H9 (cell line): ENCODE measurements around the gene HUS1B. TPM values are rescaled to one million over a fixed set of nuclear protein-coding genes. Genes with fewer than 3 reads are reported as not detected.

ENCODE experiments used
- DNase-seq: peaks from one replicate; pipeline ENCODE4 v3.0.0-alpha.2; 2017
- H2AFZ ChIP-seq: one replicate; pipeline ENCODE4 v1.6.1; 2013; ENCODE audit warnings: mild to moderate bottlenecking, low read length, control low read depth, moderate library complexity
- H2AK5ac ChIP-seq: 2 replicates; pipeline ENCODE4 v1.6.1; 2013; ENCODE audit warnings: low read length, control low read depth, mixed read lengths; ENCODE audit not compliant: insufficient read length
- H2BK120ac ChIP-seq: one replicate; pipeline ENCODE4 v1.6.1; 2013; ENCODE audit warnings: low read depth, mild to moderate bottlenecking, low read length, control low read depth, inconsistent platforms; ENCODE audit not compliant: poor library complexity, severe bottlenecking
- H2BK12ac ChIP-seq: 2 replicates; pipeline ENCODE4 v1.6.1; 2013; ENCODE audit warnings: low read length, control low read depth, mixed read lengths, low read depth; ENCODE audit not compliant: insufficient read length
- H2BK15ac ChIP-seq: 2 replicates; pipeline ENCODE4 v1.6.1; 2013; ENCODE audit warnings: low read depth, low read length, control low read depth
- H2BK20ac ChIP-seq: one replicate; pipeline ENCODE4 v1.6.1; 2013; ENCODE audit warnings: low read depth, mild to moderate bottlenecking, low read length, control low read depth, inconsistent platforms; ENCODE audit not compliant: poor library complexity, severe bottlenecking
- H2BK5ac ChIP-seq: 2 replicates; pipeline ENCODE4 v1.6.1; 2013; ENCODE audit warnings: low read length, control low read depth, mixed read lengths; ENCODE audit not compliant: insufficient read length
- H3K14ac ChIP-seq: 2 replicates; pipeline ENCODE4 v1.6.1; 2013; ENCODE audit warnings: low read length, control low read depth; ENCODE audit not compliant: insufficient read depth
- H3K18ac ChIP-seq: 2 replicates; pipeline ENCODE4 v1.6.1; 2013; ENCODE audit warnings: low read depth, mild to moderate bottlenecking, mixed read lengths, low read length, control low read depth; ENCODE audit not compliant: insufficient read length
- H3K23ac ChIP-seq: 2 replicates; pipeline ENCODE4 v1.6.1; 2013; ENCODE audit warnings: low read length, control low read depth, mixed read lengths, low read depth; ENCODE audit not compliant: insufficient read length
- H3K23me2 ChIP-seq: 2 replicates; pipeline ENCODE4 v1.6.1; 2013; ENCODE audit warnings: low read depth, mild to moderate bottlenecking, mixed read lengths, low read length, control low read depth; ENCODE audit not compliant: insufficient read length, poor library complexity, severe bottlenecking
- H3K27ac ChIP-seq: 2 replicates; pipeline ENCODE4 v1.5.1; 2013; ENCODE audit warnings: low read length, control low read depth, mixed read lengths, low read depth; ENCODE audit not compliant: insufficient read length
- H3K27me3 ChIP-seq: 2 replicates; pipeline ENCODE4 v1.6.1; 2013; ENCODE audit warnings: low read length, control low read depth, inconsistent platforms; ENCODE audit not compliant: insufficient read depth
- H3K4ac ChIP-seq: 2 replicates; pipeline ENCODE4 v1.6.1; 2013; ENCODE audit warnings: low read depth, mild to moderate bottlenecking, control low read depth, inconsistent platforms, low read length, moderate library complexity
- H3K4me1 ChIP-seq: 2 replicates; pipeline ENCODE4 v1.6.1; 2013; ENCODE audit warnings: low read length, control low read depth, inconsistent platforms; ENCODE audit not compliant: insufficient read depth
- H3K4me2 ChIP-seq: 2 replicates; pipeline ENCODE4 v1.6.1; 2013; ENCODE audit warnings: low read length, control low read depth, mixed read lengths; ENCODE audit not compliant: insufficient read length, insufficient read depth
- H3K56ac ChIP-seq: 2 replicates; pipeline ENCODE4 v1.6.1; 2013; ENCODE audit warnings: low read depth, mild to moderate bottlenecking, mixed read lengths, low read length, control low read depth; ENCODE audit not compliant: insufficient read length
- H3K79me1 ChIP-seq: 2 replicates; pipeline ENCODE4 v1.6.1; 2013; ENCODE audit warnings: low read depth, mild to moderate bottlenecking, moderate library complexity, low read length, control low read depth, inconsistent platforms; ENCODE audit not compliant: insufficient read depth, poor library complexity, severe bottlenecking
- H3K79me2 ChIP-seq: 2 replicates; pipeline ENCODE4 v1.6.1; 2013; ENCODE audit warnings: low read length, control low read depth, inconsistent platforms; ENCODE audit not compliant: insufficient read depth
- H3K9ac ChIP-seq: 2 replicates; pipeline ENCODE4 v1.6.1; 2013; ENCODE audit warnings: low read length, control low read depth, mixed read lengths; ENCODE audit not compliant: insufficient read length; ENCODE audit errors: extremely low read depth
- H3K9me3 ChIP-seq: one replicate; pipeline ENCODE4 v1.6.1; 2013; ENCODE audit warnings: low read depth, low read length, inconsistent platforms; ENCODE audit not compliant: control insufficient read depth
- H3T11ph ChIP-seq: one replicate; pipeline ENCODE4 v1.6.1; 2013; ENCODE audit warnings: mild to moderate bottlenecking, low read length, control low read depth, inconsistent platforms
- H4K20me1 ChIP-seq: one replicate; pipeline ENCODE4 v1.6.1; 2013; ENCODE audit not compliant: control insufficient read depth, insufficient read length, insufficient read depth
- H4K5ac ChIP-seq: 2 replicates; pipeline ENCODE4 v1.6.1; 2013; ENCODE audit warnings: low read depth, mild to moderate bottlenecking, mixed read lengths, low read length, control low read depth; ENCODE audit not compliant: insufficient read length
- H4K8ac ChIP-seq: replicated peaks from 2 replicates; pipeline ENCODE4 v1.6.1; 2013; ENCODE audit warnings: low read length, control low read depth, mixed read lengths, low read depth; ENCODE audit not compliant: insufficient read length
- H4K91ac ChIP-seq: 2 replicates; pipeline ENCODE4 v1.6.1; 2013; ENCODE audit warnings: low read depth, mild to moderate bottlenecking, moderate library complexity, mixed read lengths, low read length, control low read depth; ENCODE audit not compliant: insufficient read length
- H3K27ac Mint-ChIP-seq, 3 experiments: 2 replicates in 2 of 3; 3 replicates in 1 of 3; pipeline ENCODE4 v1.8.0; 2020 to 2021; ENCODE audit warnings: mixed read lengths in 3 of 3, mild to moderate bottlenecking in 1 of 3, moderate library complexity in 1 of 3
- H3K27me3 Mint-ChIP-seq: 2 replicates; pipeline ENCODE4 v1.8.0; 2021; ENCODE audit warnings: low read depth, mild to moderate bottlenecking, moderate library complexity, mixed read lengths
- H3K36me3 Mint-ChIP-seq, 3 experiments: 2 replicates in 2 of 3; 3 replicates in 1 of 3; pipeline ENCODE4 v1.8.0; 2020 to 2021; ENCODE audit warnings: low read depth in 3 of 3, mixed read lengths in 3 of 3; ENCODE audit not compliant: insufficient read depth in 1 of 3
- H3K4me1 Mint-ChIP-seq, 2 experiments: 2 replicates each; pipeline ENCODE4 v1.8.0; 2020; ENCODE audit warnings: mixed read lengths in 2 of 2
- H3K4me3 Mint-ChIP-seq, 2 experiments: 2 replicates in 1 of 2; 3 replicates in 1 of 2; pipeline ENCODE4 v1.8.0; 2020 to 2021; ENCODE audit warnings: mild to moderate bottlenecking in 2 of 2, mixed read lengths in 2 of 2, moderate library complexity in 1 of 2
- H3K9me3 Mint-ChIP-seq, 2 experiments: 2 replicates in 1 of 2; 3 replicates in 1 of 2; pipeline ENCODE4 v1.8.0; 2020; ENCODE audit warnings: mild to moderate bottlenecking in 2 of 2, mixed read lengths in 2 of 2, moderate library complexity in 1 of 2
- CTCF ChIP-seq: fragments of 200-600 bp; sonication (generic); conservative IDR thresholded peaks from 3 replicates; pipeline ENCODE4 v1.8.0; 2021; ENCODE audit warnings: antibody characterized with exemption, mild to moderate bottlenecking
- WGBS: extraction: QIAGEN DNeasy Blood & Tissue Kit; methylation state at CpG from one replicate; pipeline ENCODE4 v1.1.7; 2013; ENCODE audit warnings: missing lambda C conversion rate, low lambda C conversion rate, mixed read lengths; ENCODE audit not compliant: insufficient read length; ENCODE audit errors: extremely low coverage; 5-methylcytosine and 5-hydroxymethylcytosine counted together
- total RNA-seq: library from RNA; stranded (reverse); gene quantifications from 2 replicates; pipeline ENCODE4 v1.2.1, GENCODE V29; 2021

HUS1B gene
- total RNA-seq, 1 experiment from 2014 or later: 0.96 TPM

DNA sequence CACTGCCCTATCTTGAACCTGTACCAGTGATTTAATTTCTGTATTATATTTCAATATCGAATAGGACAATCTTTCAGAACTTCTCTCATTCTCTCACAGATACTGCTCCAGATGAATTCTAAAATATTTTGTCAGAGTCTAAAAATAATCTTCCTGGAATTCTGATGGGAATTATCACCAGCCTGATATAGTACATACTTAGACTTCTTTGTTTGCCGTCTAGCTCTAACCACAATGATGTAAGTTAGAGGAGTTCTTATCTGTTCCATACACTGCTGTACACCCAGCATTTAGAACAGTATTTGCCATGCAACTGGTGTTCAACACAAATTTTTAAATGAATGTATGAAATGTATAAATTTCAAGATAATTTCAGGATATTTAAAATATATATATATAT is 1.3 kb upstream of the HUS1B start:
- Histone ChIP-seq H2BK5ac (no peak overlapping the region), H3K4me1 (peaks cover 8% of the 10 kb centered on the region), H3K4ac (no peak overlapping the region), H3K9ac (no peak overlapping the region), H3K4me2 (no peak overlapping the region), H3K23me2 (no peaks in the 10 kb centered on the region), H4K5ac (no peak overlapping the region), H3K79me2 (peaks cover 5% of the 10 kb centered on the region; the same call in 1 of the 2 replicates), H2BK20ac (no peak overlapping the region), H3K18ac (no peak overlapping the region), H3K56ac (no peak overlapping the region), H3K23ac (no peak overlapping the region), H2AK5ac (no peak overlapping the region), H3K27ac (no peak overlapping the region), H2BK15ac (no peak overlapping the region), H3K9me3 (no peaks in the 10 kb centered on the region), H2AFZ (no peak overlapping the region), H2BK12ac (no peak overlapping the region), H3K14ac (no peak overlapping the region), H3K79me1 (no peaks in the 10 kb centered on the region), H4K91ac (no peak overlapping the region), H4K20me1 (no peaks in the 10 kb centered on the region), H3T11ph (no peak overlapping the region), H3K27me3 (no peaks in the 10 kb centered on the region), H2BK120ac (no peak overlapping the region), H4K8ac (no peak overlapping the region)
- Mint-ChIP-seq H3K4me1 (peaks cover 62 to 71% of the 10 kb centered on the region in 2 experiments), H3K36me3 (peaks cover 16 to 19% (median 16%) of the 10 kb centered on the region in 3 experiments), H3K27me3 (no peaks in the 10 kb centered on the region), H3K27ac (peak overlapping the region in 1 of 3 experiments; percentile 45; a peak in 2 of 7 replicates), H3K4me3 (no peak overlapping the region), H3K9me3 (peaks cover 0 to 5% of the 10 kb centered on the region in 2 experiments; a peak in 2 of 5 replicates)
- no peak for TF ChIP-seq CTCF
- DNase-seq: no peak
- no CpG with 5 or more reads among the region's 2 CpGs for WGBS
